ENCODE data around the gene MAP3K7. TPM values are rescaled to one million over a fixed set of nuclear protein-coding genes. Genes with fewer than 3 reads are reported as not detected.

Gene MAP3K7
- total RNA-seq (2014; rRNA removed; shearing (Covaris generic)) (40.9 and 47.1 TPM in 2 replicates), polyA plus RNA-seq (2016; fragmentation: Nextera tagmentation; extraction: Ambion mirVana) (29.6 and 33.2 TPM in 2 replicates)
- long read RNA-seq, full-length matches to known transcripts, result 17 of 24 reads
- long read RNA-seq, partial matches to known transcripts, result 3 of 24 reads
- long read RNA-seq, other reads (novel, unspliced or antisense), result 4 of 24 reads

- Histone ChIP-seq H3K4me2 (peak within 1 kb of the TSS; percentile 81), H3K9me2 (ENCODE audit: insufficient read depth) (no peaks in the 10 kb centered on the region), H3K79me2 (replicated peaks; ENCODE audit: insufficient read depth) (peaks cover 46% of the 10 kb centered on the region), H4K20me1 (replicated peaks; ENCODE audit: insufficient read depth) (peaks cover 20% of the 10 kb centered on the region), H3K27me3 (ENCODE audit: insufficient read depth) (peaks cover 9% of the 10 kb centered on the region; the same call in 1 of the 2 replicates), H3F3A (replicated peaks; ENCODE audit: low read depth) (no peaks in the 10 kb centered on the region), H2AFZ (peak within 1 kb of the TSS; percentile 5; the same call in 1 of the 2 replicates), H3K27ac (ENCODE audit: low read depth) (peak within 1 kb of the TSS; percentile 90), H3K4me3 (peak within 1 kb of the TSS; percentile 90), H3K4me1 (ENCODE audit: insufficient read depth) (0 out of 2 replicates have a peak, but pooled peaks cover 10% of the 10 kb centered on the region), H3K36me3 (ENCODE audit: insufficient read depth) (no peaks in the 10 kb centered on the region)
- no peaks in the 10 kb centered on the region for H3K9me3 Mint-ChIP-seq
- H3K4me3 Mint-ChIP-seq, result peak within 1 kb of the TSS; percentile 98
- peak within 1 kb of the TSS; percentile 99 for H3K27ac Mint-ChIP-seq
- peaks cover 13% of the 10 kb centered on the region for H3K4me1 Mint-ChIP-seq
- TF ChIP-seq ZNF331 (CRISPR knock-in tag; IDR thresholded peaks at IDR 0.05; ENCODE audit: low read depth) (no peak), STAT1 (IDR thresholded peaks at IDR 0.05; ENCODE audit: unreplicated experiment) (no peak), CREB1 (CRISPR knock-in tag; IDR thresholded peaks at IDR 0.05; ENCODE audit: low read depth) (peak; percentile 99), ETS1 (IDR thresholded peaks at IDR 0.05) (peak; percentile 87), POLR2AphosphoS5 (IDR thresholded peaks at IDR 0.05; ENCODE audit: low read depth) (peak; percentile 76)
- H3K27me3 Mint-ChIP-seq (ENCODE audit: insufficient read depth, low read depth, poor library complexity), result peaks cover 6% of the 10 kb centered on the region
- DNase-seq (ENCODE audit: low spot score) (peak; percentile 97), ATAC-seq (peak; percentile 93)
- H3K36me3 Mint-ChIP-seq (ENCODE audit: low read depth), result peaks cover 2% of the 10 kb centered on the region; the same call in 1 of the 3 replicates
Measured at GRCh38 chr6:90586836-90587638, at the start of gene MAP3K7. Gene MAP3K7, minus strand, starts transcription at chr6:90587072. Its CDS starts 189 bp downstream, at chr6:90586883.

GRCh38 chr6:90631046-90631445 lies 44.2 kb upstream of the MAP3K7 start:
- H3K4me1 Mint-ChIP-seq, result no peaks in the 10 kb centered on the region
- Histone ChIP-seq H3K27me3 (ENCODE audit: insufficient read depth) (no peaks in the 10 kb centered on the region), H4K20me1 (replicated peaks; ENCODE audit: insufficient read depth) (no peaks in the 10 kb centered on the region), H3K79me2 (replicated peaks; ENCODE audit: insufficient read depth) (no peaks in the 10 kb centered on the region), H3K4me2 (no peak overlapping the region), H2AFZ (no peak overlapping the region), H3K27ac (ENCODE audit: low read depth) (no peak overlapping the region), H3K4me3 (no peak overlapping the region), H3K9me2 (ENCODE audit: insufficient read depth) (no peaks in the 10 kb centered on the region), H3K4me1 (ENCODE audit: insufficient read depth) (peaks cover 7% of the 10 kb centered on the region; the same call in 1 of the 2 replicates), H3F3A (replicated peaks; ENCODE audit: low read depth) (no peaks in the 10 kb centered on the region), H3K36me3 (ENCODE audit: insufficient read depth) (no peaks in the 10 kb centered on the region)
- no peak for ATAC-seq
- H3K27ac Mint-ChIP-seq, result no peak overlapping the region
- DNase-seq (ENCODE audit: low spot score), result no peak
- no peaks in the 10 kb centered on the region for H3K36me3 Mint-ChIP-seq (ENCODE audit: low read depth)
- peaks cover 6% of the 10 kb centered on the region; the same call in 1 of the 3 replicates for H3K9me3 Mint-ChIP-seq
- no peak overlapping the region for H3K4me3 Mint-ChIP-seq
- TF ChIP-seq CTCF (conservative IDR thresholded peaks at IDR 0.05; ENCODE audit: low read depth in 2 of 2) (peak in 1 of 2 experiments; percentile 37; a peak in 3 of 4 replicates), CREB1 (CRISPR knock-in tag; IDR thresholded peaks at IDR 0.05; ENCODE audit: low read depth) (no peak)
- H3K27me3 Mint-ChIP-seq (ENCODE audit: insufficient read depth, low read depth, poor library complexity), result no peaks in the 10 kb centered on the region

Data from GM23338 (cell line).